ENCODE data around the gene GLB1L2.

Gene GLB1L2

GRCh38 chr11:134389464-134390180 lies 57.8 kb downstream of the GLB1L2 start:
- no peak for DNase-seq (ENCODE audit: extremely low read depth, low read depth)
- TF ChIP-seq CTCF (IDR thresholded peaks at IDR 0.05; ENCODE audit: low read depth, low read length): no peak

- no peak for TF ChIP-seq CTCF (IDR thresholded peaks at IDR 0.05; ENCODE audit: low read depth, low read length)
- no peak for DNase-seq (ENCODE audit: extremely low read depth, low read depth)
Measured at GRCh38 chr11:134390706-134391569, 59.1 kb downstream of the GLB1L2 start.

GRCh38 chr11:134391656-134392055 lies 59.9 kb downstream of the GLB1L2 start:
- TF ChIP-seq CTCF (IDR thresholded peaks at IDR 0.05; ENCODE audit: low read depth, low read length): no peak
- DNase-seq (ENCODE audit: extremely low read depth, low read depth): no peak

GRCh38 chr11:134392953-134393615 lies 61.3 kb downstream of the GLB1L2 start:
- DNase-seq (ENCODE audit: extremely low read depth, low read depth): no peak
- TF ChIP-seq CTCF (IDR thresholded peaks at IDR 0.05; ENCODE audit: low read depth, low read length): no peak

GRCh38 chr11:134393638-134394037 lies 61.9 kb downstream of the GLB1L2 start:
- no peak for DNase-seq (ENCODE audit: extremely low read depth, low read depth)
- no peak for TF ChIP-seq CTCF (IDR thresholded peaks at IDR 0.05; ENCODE audit: low read depth, low read length)

- no peak for DNase-seq (ENCODE audit: extremely low read depth, low read depth)
- TF ChIP-seq CTCF (IDR thresholded peaks at IDR 0.05; ENCODE audit: low read depth, low read length): no peak
Measured at GRCh38 chr11:134394311-134394710, 62.5 kb downstream of the GLB1L2 start.

- no peak for DNase-seq (ENCODE audit: extremely low read depth, low read depth)
- no peak for TF ChIP-seq CTCF (IDR thresholded peaks at IDR 0.05; ENCODE audit: low read depth, low read length)
Measured at GRCh38 chr11:134395002-134395401, 63.2 kb downstream of the GLB1L2 start.

Data from AG09319 (cell line).